GM18520 (cell line): ENCODE measurements around the gene SCARB1.

ENCODE experiments used
- ATAC-seq: cut with Tn5 transposase; IDR thresholded peaks from one replicate; pipeline ENCODE4 v1.9.1; 2021; ENCODE audit not compliant: unreplicated experiment

SCARB1 gene

GRCh38 chr12:124804011-124804621, 59.5 kb downstream of the SCARB1 start:
- no peak for ATAC-seq

DNA sequence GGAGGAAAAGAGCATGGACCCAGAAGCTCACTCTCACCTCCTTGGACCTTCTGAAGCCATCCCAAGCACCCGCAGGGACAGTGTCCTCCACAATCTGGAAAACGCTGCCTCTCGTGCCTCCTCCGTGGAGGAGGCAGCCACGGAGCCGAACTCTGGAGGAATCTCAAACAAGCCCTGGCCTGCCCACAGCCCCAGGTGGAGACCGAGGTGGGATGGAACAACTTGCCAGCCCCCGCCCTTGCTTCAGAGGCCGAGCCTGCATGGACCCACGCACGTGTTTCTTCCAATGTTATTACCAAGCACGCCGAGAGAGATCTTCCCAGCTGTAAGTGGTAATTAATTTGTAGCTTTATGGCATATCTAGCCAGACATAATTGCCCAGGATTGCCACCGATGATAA, 61.3 kb downstream of the SCARB1 start:
- ATAC-seq: no peak

GRCh38 chr12:124800506-124800905, 63.2 kb downstream of the SCARB1 start:
- ATAC-seq: no peak

GRCh38 chr12:124797321-124797720, 66.3 kb downstream of the SCARB1 start:
- no peak for ATAC-seq

- no peak for ATAC-seq
These were observed 67.2 kb downstream of the SCARB1 start for GRCh38 chr12:124796303-124796960.

GRCh38 chr12:124795081-124795948, 68.3 kb downstream of the SCARB1 start:
- ATAC-seq: peak; percentile 61

GRCh38 chr12:124792961-124793441, 70.7 kb downstream of the SCARB1 start:
- ATAC-seq: no peak

GRCh38 chr12:124792156-124792555, 71.5 kb downstream of the SCARB1 start:
- no peak for ATAC-seq

- no peak for ATAC-seq
These were observed 72.8 kb downstream of the SCARB1 start for GRCh38 chr12:124790650-124791400.

GRCh38 chr12:124788936-124789555, 74.6 kb downstream of the SCARB1 start:
- ATAC-seq: no peak

DNA sequence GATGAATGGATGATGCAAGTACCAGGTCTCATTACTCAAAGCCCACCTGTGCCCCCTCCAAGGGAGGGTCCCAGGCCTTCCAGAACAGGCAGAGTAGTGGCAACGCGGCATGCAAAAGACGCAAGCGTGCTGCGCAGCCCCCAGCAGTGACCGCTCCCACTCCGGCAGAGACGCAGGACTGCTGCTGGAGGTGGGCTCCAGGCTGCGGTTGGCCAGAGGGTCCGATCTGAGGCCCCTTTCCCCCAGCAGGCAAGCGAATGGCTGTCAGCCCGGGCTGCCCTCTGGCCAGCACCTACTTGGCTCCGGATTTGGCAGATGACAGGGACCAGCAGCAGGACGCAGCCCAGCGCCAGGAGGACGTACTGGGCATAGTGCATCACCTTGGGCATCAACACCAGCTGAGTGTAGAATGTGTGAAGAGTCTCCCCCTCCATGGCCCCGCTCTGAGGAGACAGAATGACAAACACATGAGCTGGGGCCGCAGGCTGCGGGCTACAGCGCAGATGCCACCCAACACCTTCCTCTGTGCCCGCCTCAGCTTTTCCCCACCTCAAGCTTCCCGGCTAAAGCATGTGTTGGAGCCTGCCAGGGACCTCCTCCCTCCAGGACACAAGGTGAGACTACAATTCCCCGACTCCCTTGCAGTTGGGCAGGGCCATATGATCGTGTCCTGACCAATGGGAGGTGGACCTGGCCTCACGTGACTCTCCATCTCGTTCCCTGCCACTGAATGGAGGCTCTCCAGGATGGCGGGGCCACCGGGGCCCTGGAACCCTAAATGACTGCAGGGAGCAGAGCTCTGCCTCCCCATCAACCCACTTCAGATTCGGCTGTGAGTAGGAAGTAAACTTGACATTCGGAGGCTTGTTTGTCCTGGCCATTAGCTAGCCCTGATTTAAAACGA, 77.4 kb downstream of the SCARB1 start:
- ATAC-seq: no peak

GRCh38 chr12:124784871-124785572, 78.6 kb downstream of the SCARB1 start:
- ATAC-seq: no peak

DNA sequence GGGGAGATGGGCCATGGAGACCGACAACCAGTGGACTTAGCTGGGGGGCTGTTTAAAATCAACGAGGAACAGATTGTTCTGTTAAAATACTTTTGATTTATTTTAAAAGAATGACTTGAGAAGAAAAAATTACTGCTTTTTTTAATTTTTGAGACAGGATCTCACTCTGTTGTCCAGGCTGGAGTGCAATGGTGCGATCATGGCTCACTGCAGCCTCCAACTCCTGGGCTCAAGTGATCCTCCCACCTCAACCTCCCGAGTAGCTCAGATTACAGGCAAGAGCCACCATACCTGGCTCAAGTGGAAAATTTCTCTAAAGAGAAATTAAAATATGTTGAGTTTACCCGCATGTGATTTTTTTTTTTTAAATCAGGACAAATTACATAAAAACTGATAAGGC, 80.6 kb downstream of the SCARB1 start:
- no peak for ATAC-seq

DNA sequence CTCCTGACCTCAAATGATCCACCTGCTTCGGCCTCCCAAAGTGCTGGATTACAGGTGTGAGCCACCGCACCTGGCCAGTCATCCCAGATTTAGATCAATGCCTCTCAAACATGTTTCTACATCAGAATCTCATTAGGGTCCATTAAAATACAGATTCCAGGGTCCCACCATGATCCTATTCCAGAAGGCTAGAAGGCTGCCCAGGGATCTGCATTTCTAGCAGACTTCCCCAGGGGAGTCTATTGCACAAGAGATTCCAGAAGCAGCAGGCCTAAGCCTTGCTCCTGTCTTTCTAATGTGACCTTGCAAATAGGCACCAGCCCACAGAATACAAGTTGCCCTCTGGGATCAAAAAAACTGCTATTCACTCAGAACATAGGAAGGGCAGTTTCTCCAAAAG, 81.5 kb downstream of the SCARB1 start:
- no peak for ATAC-seq

GRCh38 chr12:124780752-124781685, 82.6 kb downstream of the SCARB1 start:
- no peak for ATAC-seq

DNA sequence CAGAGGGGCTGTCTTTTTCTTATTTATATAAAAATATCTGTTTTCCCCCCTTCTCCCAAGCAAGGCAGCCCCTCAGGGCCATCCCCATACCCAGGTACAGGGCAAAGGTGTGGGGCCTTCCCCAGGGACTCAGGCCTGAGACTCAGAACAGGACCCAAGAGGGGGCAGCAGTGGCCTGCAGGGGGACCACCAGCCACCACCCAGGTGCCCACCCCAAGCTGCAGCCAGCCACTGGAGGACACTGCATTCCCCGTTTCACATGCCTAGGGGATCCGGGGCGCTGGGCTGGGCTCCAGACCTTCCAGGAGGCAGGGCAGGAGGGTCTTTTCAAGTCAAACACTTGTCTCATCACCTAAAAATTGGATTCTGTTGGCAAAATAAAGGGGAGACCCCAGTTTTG, 83.3 kb downstream of the SCARB1 start:
- ATAC-seq: no peak

- no peak for ATAC-seq
These were observed 84.2 kb downstream of the SCARB1 start for GRCh38 chr12:124779161-124780141.
